Lower lobe of right lung (tissue), 2 donors: ENCODE measurements around the gene C2. TPM values are rescaled to one million over a fixed set of nuclear protein-coding genes. Genes with fewer than 3 reads are reported as not detected.
"Not testable (repeated sequence)": the region's sequence is repeated elsewhere in the genome, so short reads cannot be mapped to it uniquely, and the experiment has no call there.

Experiments
- ATAC-seq, 2 donors: fragments of 200-7000 bp; cut with Tn5 transposase; one replicate each; pipeline ENCODE4 v1.9.1; 2020 to 2022; ENCODE audit warnings: mild to moderate bottlenecking in 2 of 2, moderate library complexity in 2 of 2
- DNase-seq: peaks from one replicate; pipeline ENCODE4 v3.0.0-alpha.2; 2020
- H3K27ac ChIP-seq: fragments of 200-600 bp; one replicate; pipeline ENCODE4 v1.8.0; 2022
- H3K27me3 ChIP-seq: fragments of 200-600 bp; one replicate; pipeline ENCODE4 v1.8.0; 2022; ENCODE audit warnings: low read depth
- H3K36me3 ChIP-seq: fragments of 200-600 bp; one replicate; pipeline ENCODE4 v1.8.0; 2022; ENCODE audit warnings: mild to moderate bottlenecking
- H3K4me1 ChIP-seq: fragments of 200-600 bp; one replicate; pipeline ENCODE4 v1.8.0; 2022
- H3K4me3 ChIP-seq: fragments of 200-600 bp; one replicate; pipeline ENCODE4 v1.8.0; 2022; ENCODE audit warnings: mild to moderate bottlenecking
- H3K9me3 ChIP-seq: fragments of 200-600 bp; one replicate; pipeline ENCODE4 v1.8.0; 2022
- intact Hi-C: fragments of 100-400 bp; cut with DNase I; formaldehyde crosslinking; loops from one replicate; pipeline ENCODE4 v1.11.0; 2022
- microRNA-seq: library from miRNA; unstranded; fragments of <30 nt; microRNA quantifications from one replicate; pipeline ENCODE4 v1.2.0, GENCODE V29; 2020; ENCODE audit warnings: borderline number of aligned reads
- total RNA-seq: library from RNA; stranded (reverse); fragmentation: NEBNext Ultra II Directional; extraction: Animal tissue kit (Norgen Biotek cat#: 25700); gene quantifications from one replicate; pipeline ENCODE4 v1.2.1, GENCODE V29; 2021
- TF ChIP-seq, protein P1 (sequence below): fragments of 200-600 bp; IDR thresholded peaks from one replicate; pipeline ENCODE4 v1.8.0; 2022; ENCODE audit warnings: antibody characterized with exemption, mild to moderate bottlenecking
- donor health status: DM: no; HTN: yes; CAD: no; lungs with severe emphysema.

The C2 gene
- total RNA-seq, 1 donor from 2014 or later: 311 TPM

DNA sequence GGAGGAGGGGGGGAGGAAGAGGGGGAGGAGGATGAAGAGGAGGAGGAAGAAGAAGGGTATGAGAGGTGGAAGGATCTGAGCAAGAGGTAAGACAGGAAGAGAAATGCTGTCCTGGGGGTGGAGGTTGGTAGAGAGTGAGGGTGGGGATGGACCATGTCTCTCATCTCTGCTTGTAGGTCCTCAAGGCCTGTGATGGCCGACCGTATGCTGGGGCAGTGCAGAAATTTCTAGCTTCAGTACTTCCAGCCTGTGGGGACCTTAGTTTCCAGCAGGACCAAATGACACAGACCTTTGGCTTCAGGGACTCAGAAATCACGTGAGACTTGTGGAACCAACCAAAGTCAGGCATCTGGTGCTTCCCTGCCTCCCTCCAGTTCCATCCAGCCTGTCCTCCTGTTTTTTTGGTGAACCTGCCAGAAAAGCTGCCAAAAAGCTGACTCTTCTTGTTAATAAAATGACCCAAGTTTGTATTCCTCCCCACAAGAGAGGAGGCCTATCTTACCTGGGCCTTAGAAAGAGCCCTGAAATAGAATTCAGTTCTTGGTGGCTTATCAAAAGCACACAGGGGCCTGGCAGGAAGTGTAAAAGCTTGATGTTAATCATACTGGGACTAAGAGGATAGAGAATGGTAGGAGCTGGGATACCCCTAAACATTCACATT is 51.9 kb downstream of the C2 start:
- H3K9me3 ChIP-seq: no peaks in the 10 kb centered on the region
- no peak overlapping the region for H3K4me3 ChIP-seq
- H3K36me3 ChIP-seq: peaks cover 16% of the 10 kb centered on the region
- no peak overlapping the region for H3K27ac ChIP-seq
- peak; percentile 20 for DNase-seq
- no peak for ATAC-seq
- intact Hi-C loops: no loop called here
- TF ChIP-seq, protein P1, sequence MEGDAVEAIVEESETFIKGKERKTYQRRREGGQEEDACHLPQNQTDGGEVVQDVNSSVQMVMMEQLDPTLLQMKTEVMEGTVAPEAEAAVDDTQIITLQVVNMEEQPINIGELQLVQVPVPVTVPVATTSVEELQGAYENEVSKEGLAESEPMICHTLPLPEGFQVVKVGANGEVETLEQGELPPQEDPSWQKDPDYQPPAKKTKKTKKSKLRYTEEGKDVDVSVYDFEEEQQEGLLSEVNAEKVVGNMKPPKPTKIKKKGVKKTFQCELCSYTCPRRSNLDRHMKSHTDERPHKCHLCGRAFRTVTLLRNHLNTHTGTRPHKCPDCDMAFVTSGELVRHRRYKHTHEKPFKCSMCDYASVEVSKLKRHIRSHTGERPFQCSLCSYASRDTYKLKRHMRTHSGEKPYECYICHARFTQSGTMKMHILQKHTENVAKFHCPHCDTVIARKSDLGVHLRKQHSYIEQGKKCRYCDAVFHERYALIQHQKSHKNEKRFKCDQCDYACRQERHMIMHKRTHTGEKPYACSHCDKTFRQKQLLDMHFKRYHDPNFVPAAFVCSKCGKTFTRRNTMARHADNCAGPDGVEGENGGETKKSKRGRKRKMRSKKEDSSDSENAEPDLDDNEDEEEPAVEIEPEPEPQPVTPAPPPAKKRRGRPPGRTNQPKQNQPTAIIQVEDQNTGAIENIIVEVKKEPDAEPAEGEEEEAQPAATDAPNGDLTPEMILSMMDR: no peak
- peaks cover under 1% of the 10 kb centered on the region for H3K4me1 ChIP-seq
- no peaks in the 10 kb centered on the region for H3K27me3 ChIP-seq

DNA sequence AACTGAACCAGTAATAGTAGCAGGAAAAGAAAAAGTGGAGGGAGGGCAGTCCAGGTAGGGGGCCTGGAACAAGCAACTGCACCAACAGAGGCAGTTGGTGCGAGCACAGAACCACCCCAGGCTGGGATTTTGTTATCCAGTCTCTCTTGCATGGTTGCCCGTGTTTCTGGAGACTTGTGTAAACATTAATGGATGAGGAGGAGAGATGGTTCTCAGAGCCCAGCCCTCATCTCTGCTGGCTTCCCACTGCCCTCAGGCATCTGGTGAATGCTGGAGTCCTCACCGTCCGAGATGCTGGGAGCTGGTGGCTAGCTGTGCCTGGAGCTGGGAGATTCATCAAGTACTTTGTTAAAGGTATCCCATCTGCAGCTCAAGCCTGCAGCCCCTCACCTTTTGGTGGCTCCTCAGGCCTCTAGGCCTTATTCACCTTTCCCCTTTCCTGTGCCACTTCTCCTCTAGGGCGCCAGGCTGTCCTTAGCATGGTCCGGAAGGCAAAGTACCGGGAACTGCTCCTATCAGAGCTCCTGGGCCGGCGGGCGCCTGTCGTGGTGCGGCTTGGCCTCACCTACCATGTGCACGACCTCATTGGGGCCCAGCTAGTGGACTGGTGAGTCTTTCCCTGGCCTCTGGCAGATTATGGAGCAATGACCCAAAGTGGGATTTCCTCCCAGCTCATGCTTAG is 52.8 kb downstream of the C2 start:
- intact Hi-C loops, H3K27me3 ChIP-seq, DNase-seq, ATAC-seq, H3K4me3 ChIP-seq, H3K4me1 ChIP-seq, H3K27ac ChIP-seq, H3K9me3 ChIP-seq: not testable (repeated sequence)
- H3K36me3 ChIP-seq: peaks cover 12% of the 10 kb centered on the region

GRCh38 chr6:31980998-31981397 is 53.5 kb downstream of the C2 start:
- H3K4me3 ChIP-seq, intact Hi-C loops, H3K27ac ChIP-seq, DNase-seq, H3K9me3 ChIP-seq, H3K4me1 ChIP-seq, H3K27me3 ChIP-seq: not testable (repeated sequence)
- peak; percentile 28 for ATAC-seq
- H3K36me3 ChIP-seq: peaks cover 12% of the 10 kb centered on the region

- DNase-seq, intact Hi-C loops, H3K4me3 ChIP-seq, H3K27me3 ChIP-seq, H3K27ac ChIP-seq, H3K4me1 ChIP-seq, H3K9me3 ChIP-seq: not testable (repeated sequence)
- ATAC-seq: peak; percentile 79 to 87
- peaks cover 12% of the 10 kb centered on the region for H3K36me3 ChIP-seq
Observed at GRCh38 chr6:31981744-31982143, 54.2 kb downstream of the C2 start, which contains the start of gene C4A. Gene C4A (plus strand): TSS chr6:31982057. CDS start chr6:31982108, 51 bp downstream.

DNA sequence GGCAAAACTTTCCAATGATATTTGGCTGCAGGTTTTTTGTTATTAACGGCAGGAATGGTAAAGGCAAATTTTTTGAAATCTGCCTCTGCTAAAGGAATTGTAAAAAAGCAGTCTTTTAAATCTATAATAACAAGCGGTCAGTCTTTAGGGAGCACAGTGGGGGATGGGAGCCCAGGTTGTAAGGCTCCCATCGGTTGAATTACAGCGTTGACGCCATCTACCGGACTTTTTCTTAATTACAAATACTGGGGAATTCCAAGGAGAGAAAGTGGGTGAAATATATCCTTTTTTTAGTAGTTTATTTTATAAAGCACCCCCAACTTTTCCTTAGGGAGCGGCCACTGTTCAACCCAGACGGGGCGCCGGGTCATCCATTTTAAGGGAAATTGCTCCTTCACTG is 61.8 kb downstream of the C2 start:
- ATAC-seq, intact Hi-C loops, H3K36me3 ChIP-seq, DNase-seq, H3K27me3 ChIP-seq, H3K4me3 ChIP-seq, H3K27ac ChIP-seq, H3K9me3 ChIP-seq, H3K4me1 ChIP-seq: not testable (repeated sequence)

- H3K4me3 ChIP-seq, H3K36me3 ChIP-seq, H3K4me1 ChIP-seq, H3K9me3 ChIP-seq, H3K27ac ChIP-seq, H3K27me3 ChIP-seq, intact Hi-C loops: not testable (repeated sequence)
- DNase-seq (peak; percentile 10), ATAC-seq (peak in 1 of 2 donors; percentile 3)
Observed at GRCh38 chr6:31994421-31994820, 66.9 kb downstream of the C2 start.

Small RNA genes lying within 50 kb of the gene (microRNA-seq; reads per million reads assigned to microRNA genes)
- not detected for gene MIR1236

Other genes starting within 250 kb of the C2 start
- 2.9 TPM for gene LY6G5C, start 246.7 kb upstream of the C2 start, total RNA-seq
- gene ABHD16A, start 224.4 kb upstream of the C2 start, total RNA-seq: 56.4 TPM
- 0.97 TPM for gene LY6G6F, start 220.9 kb upstream of the C2 start, total RNA-seq
- not detected for gene LY6G6D, start 212.4 kb upstream of the C2 start, total RNA-seq
- gene LY6G6C, start 206.0 kb upstream of the C2 start, total RNA-seq: not detected
- gene MPIG6B, start 204.3 kb upstream of the C2 start, total RNA-seq: 2.6 TPM
- 67.0 TPM for gene DDAH2, start 198.4 kb upstream of the C2 start, total RNA-seq
- 310 TPM for gene CLIC1, start 191.2 kb upstream of the C2 start, total RNA-seq
- gene MSH5, start 187.7 kb upstream of the C2 start, total RNA-seq: 14.9 TPM
- gene SAPCD1, start 165.1 kb upstream of the C2 start, total RNA-seq: 1.2 TPM
- gene VWA7, start 150.4 kb upstream of the C2 start, total RNA-seq: 4.2 TPM
- gene VARS1, start 132.0 kb upstream of the C2 start, total RNA-seq: 44.1 TPM
- gene LSM2, start 120.8 kb upstream of the C2 start, total RNA-seq: 30.5 TPM
- 2.5 TPM for gene HSPA1L, start 112.4 kb upstream of the C2 start, total RNA-seq
- gene HSPA1A, start 112.2 kb upstream of the C2 start, total RNA-seq: 230 TPM
- 122 TPM for gene HSPA1B, start 100.0 kb upstream of the C2 start, total RNA-seq
- gene NEU1, start 64.9 kb upstream of the C2 start, total RNA-seq: 70.5 TPM
- gene SLC44A4, start 48.7 kb upstream of the C2 start, total RNA-seq: 53.7 TPM
- 46.0 TPM for gene EHMT2, start 30.0 kb upstream of the C2 start, total RNA-seq
- 5.1 TPM for gene ZBTB12, start 25.6 kb upstream of the C2 start, total RNA-seq
- gene CFB, start 18.4 kb downstream of the C2 start, total RNA-seq: 85.6 TPM
- gene NELFE, start 31.3 kb downstream of the C2 start, total RNA-seq: 47.0 TPM
- gene SKIC2, start 31.5 kb downstream of the C2 start, total RNA-seq: 64.2 TPM
- 16.5 TPM for gene DXO, start 44.4 kb downstream of the C2 start, total RNA-seq
- 175 TPM for gene C4A, start 54.3 kb downstream of the C2 start, total RNA-seq
- 162 TPM for gene C4B, start 87.1 kb downstream of the C2 start, total RNA-seq
- 1.1 TPM for gene CYP21A2, start 110.7 kb downstream of the C2 start, total RNA-seq
- gene TNXB, start 181.6 kb downstream of the C2 start, total RNA-seq: 120 TPM
- 83.7 TPM for gene ATF6B, start 200.5 kb downstream of the C2 start, total RNA-seq
- 5.8 TPM for gene FKBPL, start 202.6 kb downstream of the C2 start, total RNA-seq
- gene PRRT1, start 224.2 kb downstream of the C2 start, total RNA-seq: 1.2 TPM
- gene PPT2, start 226.4 kb downstream of the C2 start, total RNA-seq: 13.7 TPM
- 13.4 TPM for gene EGFL8, start 236.9 kb downstream of the C2 start, total RNA-seq
- gene AGPAT1, start 248.4 kb downstream of the C2 start, total RNA-seq: 51.2 TPM